Dermis blood vessel endothelial cell (primary cell): ENCODE results near the gene ANAPC10. TPM values are rescaled to one million over a fixed set of nuclear protein-coding genes. Genes with fewer than 3 reads are reported as not detected.
"Not testable (repeated sequence)": the region's sequence is repeated elsewhere in the genome, so short reads cannot be mapped to it uniquely, and the experiment has no call there.

Experiments used
- DNase-seq: peaks from one replicate; pipeline ENCODE4 v3.0.0; 2010
- total RNA-seq: library from RNA; depleted of rRNA; stranded (reverse); fragments of >200 nt; gene quantifications from 2 replicates; pipeline ENCODE4 v1.2.3, GENCODE V29; 2014

ANAPC10 gene
- total RNA-seq, 1 donor from 2014 or later, result 35.6 TPM

- no peak for DNase-seq
Measured at GRCh38 chr4:145001635-145002034, 96.4 kb downstream of the ANAPC10 start.

- not testable (repeated sequence) for DNase-seq
Measured at GRCh38 chr4:145000656-145001055, 97.3 kb downstream of the ANAPC10 start.

- DNase-seq, result no peak
Measured at GRCh38 chr4:144989306-144989705, 108.7 kb downstream of the ANAPC10 start.

GRCh38 chr4:144985531-144985930 is 112.5 kb downstream of the ANAPC10 start:
- DNase-seq, result no peak

- DNase-seq, result no peak
Measured at GRCh38 chr4:144985014-144985413, 113.0 kb downstream of the ANAPC10 start.

- no peak for DNase-seq
Measured at GRCh38 chr4:144984241-144984640, 113.8 kb downstream of the ANAPC10 start.

GRCh38 chr4:144975718-144976117 is 122.3 kb downstream of the ANAPC10 start:
- DNase-seq, result no peak

- no peak for DNase-seq
Measured at GRCh38 chr4:144970597-144970996, 127.4 kb downstream of the ANAPC10 start.

- DNase-seq, result no peak
Measured at GRCh38 chr4:144969821-144970220, 128.2 kb downstream of the ANAPC10 start.

GRCh38 chr4:144968606-144969005 is 129.4 kb downstream of the ANAPC10 start:
- no peak for DNase-seq

- DNase-seq, result no peak
Measured at GRCh38 chr4:144967161-144967560, 130.8 kb downstream of the ANAPC10 start.

GRCh38 chr4:144962300-144962699 is 135.7 kb downstream of the ANAPC10 start:
- DNase-seq, result no peak

GRCh38 chr4:144955104-144955503 is 142.9 kb downstream of the ANAPC10 start:
- DNase-seq, result no peak

- no peak for DNase-seq
Measured at GRCh38 chr4:144954230-144954629, 143.8 kb downstream of the ANAPC10 start.

GRCh38 chr4:144948421-144948820 is 149.6 kb downstream of the ANAPC10 start:
- no peak for DNase-seq

GRCh38 chr4:144948009-144948408 is 150.0 kb downstream of the ANAPC10 start:
- no peak for DNase-seq

Other genes starting within 250 kb of the ANAPC10 start
- 197 and 253 TPM in 2 replicates for gene ABCE1, start 115 bp upstream of the ANAPC10 start, total RNA-seq
- 29.5 and 35.9 TPM in 2 replicates for gene OTUD4, start 82.4 kb upstream of the ANAPC10 start, total RNA-seq